Measurements from ENCODE around the gene RAMAC.

The RAMAC gene

DNA sequence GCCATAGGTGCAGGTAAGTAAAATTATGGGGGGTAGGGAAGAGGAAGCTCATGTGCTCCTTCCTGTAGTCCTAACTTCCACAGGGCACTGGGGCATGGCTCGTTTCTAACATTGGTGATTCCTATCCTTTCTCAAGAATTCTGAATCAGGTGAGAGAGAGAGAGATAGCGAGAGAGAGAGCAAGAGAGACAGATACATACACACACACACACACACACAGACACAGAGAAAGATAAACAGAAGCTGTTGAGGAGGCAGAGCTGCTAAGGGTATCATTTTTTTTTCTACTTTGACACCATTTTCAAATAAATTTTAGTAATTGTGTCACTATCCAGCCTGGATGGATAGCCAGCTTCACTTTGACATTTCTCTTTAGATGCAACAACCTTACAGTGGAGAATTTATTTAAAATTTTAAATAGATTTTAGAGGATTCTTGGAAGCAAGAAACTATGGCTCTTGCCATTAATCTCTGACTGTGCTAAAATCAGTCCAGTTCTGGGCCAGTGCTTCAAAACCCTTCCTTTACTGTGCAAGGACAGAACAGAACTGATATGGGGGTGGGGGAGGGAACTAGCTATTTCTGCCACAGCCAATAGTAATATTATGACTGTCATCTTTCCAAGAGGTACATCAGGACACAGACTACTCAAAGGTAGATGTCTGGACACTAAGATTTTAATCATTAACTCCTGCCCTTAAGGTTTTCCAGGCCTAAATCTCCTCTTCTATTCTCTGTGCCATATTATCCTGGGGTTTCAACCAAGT is 14.6 kb upstream of the RAMAC start:
- H3K18ac ChIP-seq (ENCODE audit: low read length), result no peak overlapping the region
- no peaks in the 10 kb centered on the region for H3K36me3 ChIP-seq (replicated peaks in 1 of 2; ENCODE audit: control insufficient read depth in 2 of 2, insufficient read depth in 2 of 2, low read length in 2 of 2)
- H2AK5ac ChIP-seq (ENCODE audit: low read depth, low read length), result no peak overlapping the region
- no peak overlapping the region for H2BK15ac ChIP-seq (ENCODE audit: low read length)
- no peaks in the 10 kb centered on the region for H3K9me3 ChIP-seq (replicated peaks in 1 of 2; ENCODE audit: control insufficient read depth in 2 of 2, insufficient read depth in 1 of 2, low read depth in 1 of 2, low read length in 2 of 2)
- no peak overlapping the region for H2BK120ac ChIP-seq (ENCODE audit: low read depth, low read length)
- H3K4ac ChIP-seq (ENCODE audit: low read length), result no peak overlapping the region
- H3K14ac ChIP-seq (ENCODE audit: low read length), result no peak overlapping the region
- no peak overlapping the region for H4K8ac ChIP-seq (ENCODE audit: low read depth, low read length)
- H2AFZ ChIP-seq (ENCODE audit: low read length), result no peak overlapping the region
- H3K4me1 ChIP-seq (ENCODE audit: control insufficient read depth in 2 of 2, insufficient read depth in 1 of 2, low read depth in 1 of 2, low read length in 2 of 2), result no peaks in the 10 kb centered on the region
- H3K79me1 ChIP-seq (ENCODE audit: low read depth, low read length), result no peaks in the 10 kb centered on the region
- no peak overlapping the region for H3K27ac ChIP-seq (replicated peaks; ENCODE audit: low read length)
- H3K4me2 ChIP-seq (ENCODE audit: insufficient read depth, low read length, poor library complexity, severe bottlenecking), result no peak overlapping the region
- no peak overlapping the region for H2BK5ac ChIP-seq (ENCODE audit: low read length)
- no peak for DNase-seq (ENCODE audit: low spot score)
- WGBS, 2 donors (ENCODE audit: extremely low coverage in 2 of 2, insufficient read length in 2 of 2, insufficient replicate concordance in 1 of 2), result no CpG with 5 or more reads among the region's 2 CpGs
- no peak overlapping the region for H3K4me3 ChIP-seq (ENCODE audit: low read length in 2 of 2)
- no peak overlapping the region for H2BK12ac ChIP-seq (ENCODE audit: low read length)
- no peak overlapping the region for H3K23ac ChIP-seq (ENCODE audit: low read depth, low read length, poor library complexity)
- no peak overlapping the region for H3K9ac ChIP-seq (ENCODE audit: low read depth, low read length, poor library complexity)
- no peaks in the 10 kb centered on the region for H3K27me3 ChIP-seq (ENCODE audit: control insufficient read depth in 3 of 3, insufficient read depth in 3 of 3, low read depth in 1 of 3, low read length in 3 of 3)
- H4K91ac ChIP-seq (ENCODE audit: low read depth, low read length, poor library complexity), result no peak overlapping the region

DNA sequence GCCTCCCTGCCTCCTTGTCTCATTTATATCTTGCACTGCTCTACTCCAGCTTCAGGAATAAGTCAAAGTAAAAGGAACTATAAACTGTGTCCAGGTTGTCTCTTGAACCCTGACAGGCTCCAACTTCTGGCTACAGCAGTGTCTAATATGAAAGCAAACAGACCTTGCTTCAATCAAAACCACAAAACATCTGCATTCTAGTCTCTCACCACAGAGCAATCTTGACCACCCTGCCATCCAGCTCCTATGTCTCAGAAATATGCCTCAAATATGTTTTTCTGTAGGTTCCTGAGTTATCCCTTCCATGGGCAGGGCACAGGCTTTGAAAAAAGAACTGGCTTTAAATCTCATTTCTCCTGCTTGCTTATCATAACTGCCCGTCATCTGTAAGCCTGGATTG is 13.0 kb upstream of the RAMAC start:
- H3K23ac ChIP-seq (ENCODE audit: low read depth, low read length, poor library complexity), result no peak overlapping the region
- no peak for DNase-seq (ENCODE audit: low spot score)
- no peaks in the 10 kb centered on the region for H3K27me3 ChIP-seq (ENCODE audit: control insufficient read depth in 3 of 3, insufficient read depth in 3 of 3, low read depth in 1 of 3, low read length in 3 of 3)

DNA sequence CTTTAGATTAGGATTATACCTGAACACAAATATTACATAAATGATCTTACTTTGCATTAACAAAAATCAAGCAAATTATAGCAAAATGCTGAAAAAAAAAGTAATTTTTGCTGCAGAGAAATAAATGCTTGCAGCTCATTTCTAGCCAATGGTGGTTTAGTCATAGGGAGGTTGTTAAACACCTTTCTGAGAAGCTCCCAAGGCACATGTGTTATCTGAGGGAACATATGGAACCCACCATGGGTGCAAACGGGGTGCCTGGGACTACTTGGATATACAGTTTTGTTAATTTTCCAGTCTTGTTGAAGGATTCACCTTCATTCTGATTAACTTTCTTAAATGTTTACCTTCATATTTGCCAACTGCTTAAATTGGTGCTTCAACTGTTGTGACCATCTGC is 8.9 kb upstream of the RAMAC start:
- H4K8ac ChIP-seq (ENCODE audit: low read depth, low read length), result no peak overlapping the region
- DNase-seq (ENCODE audit: low spot score), result no peak
- H3K4ac ChIP-seq (ENCODE audit: low read length), result no peak overlapping the region
- no peak overlapping the region for H4K91ac ChIP-seq (ENCODE audit: low read depth, low read length, poor library complexity)
- no peak overlapping the region for H2AK5ac ChIP-seq (ENCODE audit: low read depth, low read length)
- H2BK5ac ChIP-seq (ENCODE audit: low read length), result no peak overlapping the region
- no peak overlapping the region for H2AFZ ChIP-seq (ENCODE audit: low read length)
- no peak overlapping the region for H3K18ac ChIP-seq (ENCODE audit: low read length)
- no peak overlapping the region for H2BK12ac ChIP-seq (ENCODE audit: low read length)
- peaks cover 0 to 7% of the 10 kb centered on the region in 2 donors for H3K36me3 ChIP-seq (replicated peaks in 1 of 2; ENCODE audit: control insufficient read depth in 2 of 2, insufficient read depth in 2 of 2, low read length in 2 of 2)
- no peaks in the 10 kb centered on the region for H3K9me3 ChIP-seq (replicated peaks in 1 of 2; ENCODE audit: control insufficient read depth in 2 of 2, insufficient read depth in 1 of 2, low read depth in 1 of 2, low read length in 2 of 2)
- H3K27ac ChIP-seq (replicated peaks; ENCODE audit: low read length), result no peak overlapping the region
- peaks cover 4 to 12% of the 10 kb centered on the region in 2 donors for H3K4me1 ChIP-seq (ENCODE audit: control insufficient read depth in 2 of 2, insufficient read depth in 1 of 2, low read depth in 1 of 2, low read length in 2 of 2)
- no CpG with 5 or more reads among the region's 1 CpG for WGBS, 2 donors (ENCODE audit: extremely low coverage in 2 of 2, insufficient read length in 2 of 2, insufficient replicate concordance in 1 of 2)
- H3K23ac ChIP-seq (ENCODE audit: low read depth, low read length, poor library complexity), result no peak overlapping the region
- H2BK15ac ChIP-seq (ENCODE audit: low read length), result no peak overlapping the region
- no peak overlapping the region for H3K9ac ChIP-seq (ENCODE audit: low read depth, low read length, poor library complexity)
- H3K79me1 ChIP-seq (ENCODE audit: low read depth, low read length), result no peaks in the 10 kb centered on the region
- no peak overlapping the region for H3K4me3 ChIP-seq (ENCODE audit: low read length in 2 of 2)
- H3K14ac ChIP-seq (ENCODE audit: low read length), result no peak overlapping the region
- no peak overlapping the region for H3K4me2 ChIP-seq (ENCODE audit: insufficient read depth, low read length, poor library complexity, severe bottlenecking)
- no peaks in the 10 kb centered on the region for H3K27me3 ChIP-seq (ENCODE audit: control insufficient read depth in 3 of 3, insufficient read depth in 3 of 3, low read depth in 1 of 3, low read length in 3 of 3)
- no peak overlapping the region for H2BK120ac ChIP-seq (ENCODE audit: low read depth, low read length)

More for the DNA sequence above, 13.0 kb upstream of the RAMAC start:
- H2BK120ac ChIP-seq (ENCODE audit: low read depth, low read length), result no peak overlapping the region
- no peak overlapping the region for H3K18ac ChIP-seq (ENCODE audit: low read length)
- no peak overlapping the region for H2BK15ac ChIP-seq (ENCODE audit: low read length)
- H3K79me1 ChIP-seq (ENCODE audit: low read depth, low read length), result no peaks in the 10 kb centered on the region
- peaks cover 0 to under 1% of the 10 kb centered on the region in 2 donors for H3K36me3 ChIP-seq (replicated peaks in 1 of 2; ENCODE audit: control insufficient read depth in 2 of 2, insufficient read depth in 2 of 2, low read length in 2 of 2)
- no peak overlapping the region for H3K4ac ChIP-seq (ENCODE audit: low read length)
- no peak overlapping the region for H3K14ac ChIP-seq (ENCODE audit: low read length)
- H2AFZ ChIP-seq (ENCODE audit: low read length), result no peak overlapping the region
- H3K27ac ChIP-seq (replicated peaks; ENCODE audit: low read length), result no peak overlapping the region
- H3K4me2 ChIP-seq (ENCODE audit: insufficient read depth, low read length, poor library complexity, severe bottlenecking), result no peak overlapping the region
- H4K8ac ChIP-seq (ENCODE audit: low read depth, low read length), result no peak overlapping the region
- no peak overlapping the region for H3K4me3 ChIP-seq (ENCODE audit: low read length in 2 of 2)
- no peaks in the 10 kb centered on the region for H3K9me3 ChIP-seq (replicated peaks in 1 of 2; ENCODE audit: control insufficient read depth in 2 of 2, insufficient read depth in 1 of 2, low read depth in 1 of 2, low read length in 2 of 2)
- H2BK5ac ChIP-seq (ENCODE audit: low read length), result no peak overlapping the region
- no peak overlapping the region for H2BK12ac ChIP-seq (ENCODE audit: low read length)
- H3K4me1 ChIP-seq (ENCODE audit: control insufficient read depth in 2 of 2, insufficient read depth in 1 of 2, low read depth in 1 of 2, low read length in 2 of 2), result no peaks in the 10 kb centered on the region
- H2AK5ac ChIP-seq (ENCODE audit: low read depth, low read length), result no peak overlapping the region
- no peak overlapping the region for H4K91ac ChIP-seq (ENCODE audit: low read depth, low read length, poor library complexity)
- no peak overlapping the region for H3K9ac ChIP-seq (ENCODE audit: low read depth, low read length, poor library complexity)
- no CpG with 5 or more reads among the region's 1 CpG for WGBS, 2 donors (ENCODE audit: extremely low coverage in 2 of 2, insufficient read length in 2 of 2, insufficient replicate concordance in 1 of 2)

DNA sequence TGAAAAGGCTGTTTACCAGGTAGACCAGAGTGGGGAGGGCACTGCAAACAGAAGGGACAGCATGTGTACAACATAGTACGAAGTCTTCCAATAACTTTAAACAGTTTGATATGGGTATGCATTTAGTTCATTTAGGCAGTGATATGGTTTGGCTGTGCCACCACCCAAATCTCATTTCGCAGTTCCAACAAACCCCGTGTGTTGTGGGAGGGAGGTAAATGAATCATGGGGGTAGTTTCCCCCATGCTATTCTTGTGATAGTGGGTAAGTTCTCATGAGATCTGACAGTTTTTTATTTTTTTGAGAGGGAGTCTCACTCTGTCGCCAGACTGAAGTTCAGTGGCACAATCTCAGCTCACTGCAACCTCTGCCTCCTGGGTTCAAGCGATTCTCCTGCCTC is 7.6 kb upstream of the RAMAC start:
- Histone ChIP-seq H3K4me3 (ENCODE audit: low read length in 2 of 2) (no peak overlapping the region), H2AFZ (ENCODE audit: low read length) (no peak overlapping the region), H3K36me3 (replicated peaks in 1 of 2; ENCODE audit: control insufficient read depth in 2 of 2, insufficient read depth in 2 of 2, low read length in 2 of 2) (peaks cover 0 to 7% of the 10 kb centered on the region in 2 donors)

More for the DNA sequence above, 7.6 kb upstream of the RAMAC start:
- no peak overlapping the region for H4K8ac ChIP-seq (ENCODE audit: low read depth, low read length)
- no peak for DNase-seq (ENCODE audit: low spot score)
- WGBS, 2 donors (ENCODE audit: extremely low coverage in 2 of 2, insufficient read length in 2 of 2, insufficient replicate concordance in 1 of 2), result no CpG with 5 or more reads among the region's 5 CpGs
- H3K27ac ChIP-seq (replicated peaks; ENCODE audit: low read length), result no peak overlapping the region
- no peak overlapping the region for H2AK5ac ChIP-seq (ENCODE audit: low read depth, low read length)
- no peaks in the 10 kb centered on the region for H3K9me3 ChIP-seq (replicated peaks in 1 of 2; ENCODE audit: control insufficient read depth in 2 of 2, insufficient read depth in 1 of 2, low read depth in 1 of 2, low read length in 2 of 2)
- no peak overlapping the region for H3K23ac ChIP-seq (ENCODE audit: low read depth, low read length, poor library complexity)
- no peak overlapping the region for H3K4me2 ChIP-seq (ENCODE audit: insufficient read depth, low read length, poor library complexity, severe bottlenecking)
- no peak overlapping the region for H2BK120ac ChIP-seq (ENCODE audit: low read depth, low read length)
- H3K4me1 ChIP-seq (ENCODE audit: control insufficient read depth in 2 of 2, insufficient read depth in 1 of 2, low read depth in 1 of 2, low read length in 2 of 2), result peaks cover 4 to 12% of the 10 kb centered on the region in 2 donors
- no peak overlapping the region for H3K9ac ChIP-seq (ENCODE audit: low read depth, low read length, poor library complexity)
- no peak overlapping the region for H2BK5ac ChIP-seq (ENCODE audit: low read length)
- no peak overlapping the region for H2BK15ac ChIP-seq (ENCODE audit: low read length)
- H4K91ac ChIP-seq (ENCODE audit: low read depth, low read length, poor library complexity), result no peak overlapping the region
- H3K14ac ChIP-seq (ENCODE audit: low read length), result no peak overlapping the region
- H3K27me3 ChIP-seq (ENCODE audit: control insufficient read depth in 3 of 3, insufficient read depth in 3 of 3, low read depth in 1 of 3, low read length in 3 of 3), result no peaks in the 10 kb centered on the region
- no peaks in the 10 kb centered on the region for H3K79me1 ChIP-seq (ENCODE audit: low read depth, low read length)
- no peak overlapping the region for H2BK12ac ChIP-seq (ENCODE audit: low read length)
- no peak overlapping the region for H3K18ac ChIP-seq (ENCODE audit: low read length)
- no peak overlapping the region for H3K4ac ChIP-seq (ENCODE audit: low read length)

Data from neuronal stem cell (in vitro differentiated cells).